ENCODE measurements around the gene MAPKAP1.

The MAPKAP1 gene

DNA sequence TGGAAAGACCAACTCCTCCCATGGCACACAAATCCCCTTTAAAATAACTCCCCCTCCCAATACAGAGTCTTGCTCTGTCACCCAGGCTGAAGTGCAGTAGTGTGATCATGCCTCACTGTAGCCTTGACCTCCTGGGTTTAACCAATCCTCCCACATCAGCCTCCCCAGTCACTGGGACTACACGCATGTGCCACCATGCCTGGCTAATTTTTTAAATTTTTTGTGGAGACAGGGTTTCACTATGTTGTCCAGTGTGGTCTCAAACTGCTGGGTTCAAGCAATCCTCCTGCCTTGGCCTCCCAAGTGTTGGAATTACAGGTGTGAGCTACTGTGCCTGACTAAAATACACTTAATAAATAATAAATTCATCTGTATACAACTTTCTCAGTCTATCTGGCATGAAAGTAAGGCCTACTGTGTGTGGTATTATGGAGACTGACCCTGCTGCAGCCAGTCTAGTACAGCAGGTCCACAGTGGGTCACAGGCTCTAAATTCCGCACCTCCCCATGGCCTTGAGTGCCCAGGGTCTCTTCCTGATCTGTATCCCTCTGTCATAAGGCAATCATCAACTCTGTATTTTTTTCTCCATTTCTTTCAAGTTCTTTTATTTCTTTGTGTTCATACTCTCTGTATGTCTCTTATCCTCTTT is 169.4 kb downstream of the MAPKAP1 start:
- no peak for DNase-seq (ENCODE audit: low read depth in 2 of 2)

DNA sequence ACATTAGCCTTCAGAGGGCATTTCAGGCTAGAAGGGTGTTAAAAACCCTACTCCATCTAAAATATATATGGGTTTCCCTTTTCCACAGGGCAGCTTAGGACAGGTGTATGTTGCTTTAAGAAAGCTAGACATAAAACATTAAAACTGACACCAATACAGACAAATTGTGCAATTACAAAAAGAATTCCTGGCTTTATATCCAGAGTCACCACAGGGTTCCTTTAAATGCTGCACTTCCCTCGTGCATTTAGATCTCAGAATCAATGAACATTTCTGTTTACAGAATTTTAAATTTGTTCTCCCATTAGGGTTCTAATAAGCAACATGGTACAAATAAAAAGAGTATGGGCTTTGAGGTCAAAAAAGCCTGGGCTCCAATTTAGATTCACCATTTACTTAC is 170.2 kb downstream of the MAPKAP1 start:
- DNase-seq (ENCODE audit: low read depth in 2 of 2): no peak

GRCh38 chr9:125536167-125536772 is 170.7 kb downstream of the MAPKAP1 start:
- DNase-seq (ENCODE audit: low read depth in 2 of 2): no peak

DNA sequence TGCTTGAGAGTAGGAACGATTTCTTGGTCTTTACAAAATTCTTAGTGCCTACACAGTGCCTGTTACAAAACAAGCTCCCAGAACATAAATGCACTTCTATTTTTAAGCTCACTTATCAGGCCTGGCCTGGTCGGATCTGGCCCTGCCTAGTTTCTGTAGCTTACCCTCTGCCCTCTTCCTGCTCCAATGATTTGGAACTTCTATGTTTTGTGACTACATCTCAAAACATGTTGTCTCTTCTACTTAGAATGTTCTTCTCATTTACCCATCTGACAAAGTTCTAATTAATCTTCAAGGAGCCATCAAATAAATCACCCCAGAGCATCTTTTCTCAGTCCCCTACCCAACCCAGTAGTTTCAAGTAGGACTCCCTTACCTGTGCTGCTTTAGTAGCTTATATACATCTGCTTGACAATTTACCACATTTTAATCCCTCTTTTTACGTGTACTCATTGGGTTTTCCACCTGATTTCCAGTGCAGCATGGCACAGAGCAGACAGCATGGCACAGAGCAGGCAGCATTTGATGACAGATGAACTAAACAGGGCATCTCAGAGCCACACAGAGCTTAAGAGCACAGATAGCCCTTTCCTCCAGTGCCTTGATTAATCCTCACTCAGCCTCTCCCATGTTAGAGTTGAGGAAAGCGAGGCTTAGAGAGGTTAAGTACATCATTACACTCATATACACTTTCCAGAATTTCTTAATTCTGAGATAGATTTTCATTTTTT is 171.9 kb downstream of the MAPKAP1 start:
- DNase-seq (ENCODE audit: low read depth in 2 of 2): no peak

DNA sequence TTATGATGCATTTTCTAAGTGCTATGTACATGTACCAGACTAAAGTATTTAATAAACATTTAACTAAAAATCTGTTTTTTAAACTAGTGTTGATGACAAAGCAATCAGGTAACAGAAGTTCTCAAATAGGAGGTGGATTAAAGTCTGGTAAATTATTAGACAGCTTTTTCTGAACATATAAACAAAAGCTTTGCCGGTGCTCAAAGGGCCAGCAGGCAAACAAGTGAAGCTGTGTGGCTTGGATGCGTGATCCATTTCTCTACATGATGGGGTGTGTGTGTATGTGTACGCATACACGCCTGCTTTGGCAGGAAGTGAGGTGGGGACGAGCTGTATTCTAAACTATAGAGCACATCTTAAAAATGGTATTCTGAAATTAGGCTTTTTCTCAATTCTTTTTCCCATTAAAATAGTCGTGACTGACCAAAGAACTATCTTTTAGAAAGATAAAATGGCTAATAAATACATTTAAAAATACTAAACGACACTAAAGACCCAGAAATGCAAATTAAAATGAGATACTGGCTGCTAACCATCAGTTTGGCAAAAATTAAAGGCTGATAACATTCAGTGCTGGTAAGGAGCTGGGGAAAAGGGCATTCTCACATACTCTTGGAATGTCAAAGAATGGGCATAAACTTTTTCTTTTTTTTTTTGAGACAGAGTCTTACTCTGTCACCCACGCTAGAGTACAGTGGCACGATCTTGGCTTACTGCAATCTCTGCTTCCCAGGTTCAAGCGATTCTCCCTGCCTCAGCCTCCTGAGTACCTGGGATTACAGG is 174.0 kb downstream of the MAPKAP1 start:
- DNase-seq (ENCODE audit: low read depth in 2 of 2): no peak

DNA sequence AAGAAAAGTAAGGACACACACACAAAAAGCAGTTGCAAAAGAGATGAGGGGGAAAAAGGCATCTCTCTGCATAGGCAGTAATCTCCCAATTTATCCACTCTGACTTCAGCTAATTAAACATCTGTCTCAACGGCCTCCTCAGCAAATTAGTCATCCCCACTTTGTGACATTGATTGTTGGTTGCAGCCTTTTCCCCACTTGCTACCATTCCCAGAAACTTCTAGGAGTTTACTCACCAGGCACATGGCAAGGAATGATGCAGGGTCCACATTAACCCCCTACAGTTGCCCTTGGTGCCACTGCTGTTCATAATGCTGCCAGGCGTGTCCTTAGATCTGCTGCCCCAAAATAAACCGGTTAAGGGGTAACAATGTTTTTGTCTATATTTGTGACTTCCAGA is 174.6 kb downstream of the MAPKAP1 start:
- DNase-seq (ENCODE audit: low read depth in 2 of 2): no peak

DNA sequence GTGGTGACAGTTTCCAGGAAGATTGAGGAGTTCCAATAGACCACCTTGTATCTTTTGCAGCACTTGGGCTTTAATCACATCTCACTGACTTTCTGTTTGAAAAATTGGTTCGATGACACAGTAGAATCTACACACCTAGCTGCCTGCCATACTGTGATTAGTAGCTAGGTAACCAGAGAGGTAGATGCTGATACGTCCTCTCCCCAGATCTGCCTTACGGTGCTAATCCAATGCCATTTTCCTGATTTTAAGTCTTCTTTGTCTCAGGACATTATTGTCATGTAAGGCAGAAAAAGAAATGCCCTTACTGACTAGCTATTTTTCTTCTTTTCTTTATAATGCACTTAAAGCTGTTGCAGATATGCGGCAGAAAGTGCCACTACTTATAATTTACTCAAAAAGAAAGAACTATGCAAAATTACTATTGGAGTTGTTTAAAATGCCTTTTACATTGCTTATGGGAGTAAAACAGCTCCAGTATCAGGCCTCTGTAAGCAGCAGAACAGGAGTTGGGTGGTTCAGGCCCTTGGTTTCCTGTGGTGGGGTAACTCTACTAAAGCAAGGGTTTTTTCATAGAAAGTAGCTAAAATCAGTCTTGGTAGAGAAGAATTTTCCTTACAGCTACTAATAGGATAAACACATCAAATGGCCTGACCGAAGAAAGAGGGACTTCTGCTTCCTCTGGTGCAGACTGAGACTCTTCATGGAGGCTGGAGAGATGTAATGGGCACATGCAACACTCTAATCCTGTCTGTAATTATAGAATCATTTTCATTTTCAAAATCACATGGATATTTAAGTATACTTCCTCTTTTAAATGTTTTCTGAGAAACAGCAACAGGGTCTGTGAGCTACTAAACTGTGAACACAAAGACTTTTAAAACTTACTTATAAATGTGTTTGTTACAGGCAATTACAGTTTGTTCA is 177.2 kb downstream of the MAPKAP1 start:
- DNase-seq (ENCODE audit: low read depth in 2 of 2): no peak

DNA sequence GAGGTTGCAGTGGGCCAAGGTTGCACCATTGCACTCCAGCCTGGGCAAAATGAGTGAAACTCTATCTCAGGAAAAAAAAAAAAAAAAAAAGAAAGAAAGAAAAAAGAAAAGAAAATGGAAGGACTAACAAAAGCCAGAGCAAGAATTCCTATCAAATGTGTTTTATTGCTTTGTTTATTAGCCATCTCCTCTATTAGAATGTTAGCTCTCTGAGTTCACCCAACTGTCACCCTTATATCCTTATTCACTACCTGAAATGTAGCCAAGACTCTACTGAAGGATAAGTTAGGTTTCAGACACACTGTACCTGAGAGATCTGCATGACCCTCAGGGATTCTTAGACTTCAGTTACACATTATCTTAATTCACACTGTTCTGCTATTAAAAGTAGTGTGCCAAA is 177.9 kb downstream of the MAPKAP1 start:
- DNase-seq (ENCODE audit: low read depth in 2 of 2): no peak

GRCh38 chr9:125527471-125528002 is 179.5 kb downstream of the MAPKAP1 start:
- no peak for DNase-seq (ENCODE audit: low read depth in 2 of 2)

GRCh38 chr9:125525921-125526631 is 180.9 kb downstream of the MAPKAP1 start:
- DNase-seq (ENCODE audit: low read depth in 2 of 2): no peak

DNA sequence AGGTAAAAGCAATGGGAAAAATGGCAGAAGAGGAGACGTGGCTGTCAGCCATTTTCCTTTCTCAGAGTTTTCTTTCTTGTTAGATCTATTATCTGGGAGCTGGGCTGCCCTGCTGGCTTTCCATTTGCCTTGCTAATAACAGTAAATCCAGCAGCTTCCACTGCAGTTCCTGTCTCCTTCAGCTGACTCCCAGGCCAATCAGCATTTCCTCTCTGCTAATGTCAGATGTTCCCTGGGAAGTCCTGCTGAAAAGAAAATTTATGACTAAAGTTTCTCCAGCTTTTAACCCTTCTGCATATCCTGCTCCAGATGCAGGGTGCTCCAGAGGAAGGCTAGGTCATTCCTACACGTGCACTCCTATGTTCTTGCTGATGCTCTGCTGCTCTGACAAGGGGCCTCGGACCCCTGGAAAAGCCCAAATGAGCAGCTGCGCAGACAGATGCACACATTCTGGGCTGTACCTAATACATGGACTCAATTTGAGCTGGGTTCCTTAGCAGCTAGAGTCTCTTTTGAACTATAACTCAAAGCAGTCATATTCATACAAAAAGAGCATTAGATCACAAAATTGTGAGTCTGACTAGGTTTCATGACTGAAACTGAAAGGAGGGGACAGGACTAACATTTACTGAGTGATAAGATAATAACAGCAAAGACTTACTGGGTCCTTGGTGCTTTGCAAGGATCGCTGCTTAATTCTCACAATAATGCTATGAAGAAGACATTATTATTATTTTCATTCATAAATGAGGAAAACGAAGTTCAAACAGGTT is 182.2 kb downstream of the MAPKAP1 start:
- DNase-seq (ENCODE audit: low read depth in 2 of 2): no peak

GRCh38 chr9:125523681-125524080 is 183.3 kb downstream of the MAPKAP1 start:
- no peak for DNase-seq (ENCODE audit: low read depth in 2 of 2)

DNA sequence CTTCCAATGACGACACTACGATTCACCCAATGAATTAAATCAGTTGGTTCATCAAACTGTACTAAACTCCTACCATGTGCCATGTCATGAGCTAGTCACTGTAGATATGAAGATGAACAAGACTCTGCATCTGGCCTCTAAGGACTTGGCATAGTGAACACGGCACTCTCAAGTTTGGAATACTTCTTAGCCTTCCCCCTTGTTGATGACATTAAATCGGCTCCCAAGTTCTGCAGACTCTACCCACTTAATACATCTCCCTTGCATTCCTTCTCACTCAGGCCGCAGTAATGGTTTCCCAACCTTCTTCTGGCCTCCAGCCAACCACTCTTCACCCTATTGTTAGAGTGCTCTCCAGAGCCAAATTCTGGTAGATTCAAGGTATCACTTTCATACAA is 184.7 kb downstream of the MAPKAP1 start:
- no peak for DNase-seq (ENCODE audit: low read depth in 2 of 2)

DNA sequence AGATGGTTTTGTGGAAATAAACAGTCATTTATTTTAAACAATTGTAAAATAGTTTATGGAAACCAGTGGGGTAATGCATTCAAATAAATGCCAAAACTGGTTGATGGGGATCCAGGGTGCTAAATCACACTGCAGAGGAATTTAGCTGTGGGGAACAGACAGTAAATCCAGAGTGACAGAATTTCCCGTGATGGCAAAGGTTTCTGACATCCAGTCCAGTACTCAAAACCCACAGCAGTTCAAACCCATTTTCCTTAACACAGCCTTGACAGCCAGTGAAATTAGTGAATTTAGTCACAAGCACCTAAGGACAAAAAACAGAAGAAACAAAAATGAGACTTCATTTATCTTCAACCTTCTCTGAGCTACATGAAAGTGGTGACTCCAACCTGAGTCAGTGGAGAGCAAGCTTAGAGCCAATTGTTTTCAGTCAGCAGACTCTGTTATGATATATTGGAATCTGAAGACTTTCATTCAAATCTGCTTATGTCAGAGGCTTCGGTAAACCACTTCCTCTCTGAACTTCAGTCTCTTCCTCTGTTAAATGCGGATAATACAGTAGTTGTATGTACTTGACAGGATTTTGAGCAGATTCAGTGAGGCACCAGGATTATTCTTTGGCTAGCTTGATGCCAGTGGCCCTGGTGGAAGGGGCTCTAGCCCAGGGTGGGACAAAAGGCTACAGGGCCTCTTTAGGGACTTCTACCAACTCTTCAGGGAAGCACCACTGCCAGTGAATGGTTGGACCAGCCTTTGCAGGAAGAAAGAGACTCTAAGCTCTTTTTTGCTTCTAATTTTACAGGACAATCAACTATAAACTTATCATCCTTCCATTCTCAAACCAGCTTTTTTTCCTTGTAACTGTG is 185.3 kb downstream of the MAPKAP1 start:
- DNase-seq (ENCODE audit: low read depth in 2 of 2): peak; percentile 18 to 42

DNA sequence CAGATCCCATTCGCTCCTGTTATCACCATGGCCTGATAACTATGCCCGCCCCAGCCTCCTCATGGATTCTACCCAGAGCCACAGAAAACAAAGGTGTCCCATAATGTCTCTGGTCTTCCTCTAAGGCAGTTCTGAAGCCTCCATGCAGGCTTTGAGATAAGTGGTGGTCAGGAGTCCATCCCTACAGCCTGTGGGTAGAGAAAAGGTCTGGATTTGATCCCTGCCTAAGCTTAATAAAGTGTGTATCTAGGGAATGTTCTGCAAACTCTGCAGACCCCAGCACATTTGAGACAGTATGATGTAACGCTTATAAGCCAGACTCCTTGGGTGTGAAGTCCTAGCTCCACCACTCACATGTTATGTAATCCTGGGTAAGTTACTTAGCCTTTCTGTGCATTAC is 187.3 kb downstream of the MAPKAP1 start:
- no peak for DNase-seq (ENCODE audit: low read depth in 2 of 2)

DNA sequence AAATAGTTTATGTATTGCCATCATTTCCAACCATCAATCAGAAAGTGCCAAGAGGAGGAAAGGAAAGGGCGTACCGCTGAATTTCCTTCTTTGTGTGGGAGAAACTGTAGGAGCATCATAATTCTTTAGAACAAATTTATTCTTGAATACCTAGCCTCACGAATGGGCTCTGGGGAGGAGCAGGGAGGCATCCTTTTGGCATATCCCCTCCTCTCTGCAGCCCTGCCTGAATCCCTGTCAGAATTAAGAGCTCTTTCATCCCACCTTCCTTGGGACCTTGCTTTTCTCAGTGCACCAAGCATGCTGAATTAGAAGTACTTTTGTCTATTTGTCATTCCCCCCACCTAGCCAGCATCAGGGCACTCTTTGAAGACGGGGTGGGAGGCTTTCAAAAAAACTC is 189.4 kb downstream of the MAPKAP1 start:
- no peak for DNase-seq (ENCODE audit: low read depth in 2 of 2)

DNA sequence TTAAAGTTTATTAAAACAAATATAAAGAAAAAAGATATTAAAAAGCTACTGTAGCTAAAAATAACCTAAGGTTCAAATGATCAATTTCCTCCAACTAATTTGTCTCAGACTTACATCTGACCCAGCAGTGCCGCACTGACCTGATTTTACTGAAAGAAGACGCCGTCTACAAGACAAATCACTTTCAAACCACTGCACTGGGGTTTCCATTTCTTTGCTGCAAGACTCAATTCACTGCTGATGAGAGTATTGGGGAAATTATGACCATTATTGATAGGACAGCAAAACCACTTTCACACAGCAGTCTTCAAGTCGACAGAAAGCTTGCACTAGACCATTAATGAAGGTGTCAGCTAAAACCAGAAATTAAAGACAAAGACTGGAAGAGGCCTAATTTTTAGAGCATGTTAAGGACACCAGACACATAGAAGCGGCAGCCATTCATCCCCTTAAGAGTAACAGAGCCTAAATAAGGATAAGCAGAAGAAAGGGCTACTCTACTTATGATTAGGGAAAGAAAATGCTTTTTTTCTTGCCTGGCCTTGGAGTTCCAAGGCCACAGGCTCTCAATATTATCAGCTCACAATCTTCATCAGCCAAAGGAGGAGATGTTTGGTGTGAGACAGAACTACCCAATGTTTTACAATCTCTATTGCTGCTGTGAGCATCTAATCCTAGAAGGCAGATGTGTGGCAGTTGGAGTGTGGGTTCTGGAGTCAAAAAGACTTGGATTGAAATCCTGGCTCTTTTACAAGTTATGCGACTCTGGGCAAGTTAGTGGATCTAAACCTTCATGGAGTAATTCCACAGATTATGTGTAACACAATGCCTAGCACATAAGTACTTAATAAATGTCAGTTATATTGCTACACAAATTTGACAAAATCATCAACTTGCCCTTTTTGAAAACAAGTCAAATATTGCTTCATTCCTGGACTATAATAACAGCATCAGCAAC is 190.7 kb downstream of the MAPKAP1 start:
- DNase-seq (ENCODE audit: low read depth in 2 of 2): no peak
